H1 (cell line): Measurements from ENCODE around the gene MCOLN3. TPM values are rescaled to one million over a fixed set of nuclear protein-coding genes. Genes with fewer than 3 reads are reported as not detected.
"Not testable (repeated sequence)": the region's sequence is repeated elsewhere in the genome, so short reads cannot be mapped to it uniquely, and the experiment has no call there.

Experiments used
- CTCF ChIA-PET: fragments of 300-600 bp; sonication (Branson Sonifier 250); formaldehyde crosslinking; loops from one replicate; lab custom pipeline; 2021; ENCODE audit not compliant: partially characterized antibody; lab: Charles Lee
- POLR2A ChIA-PET: fragments of 300-600 bp; sonication (Branson Sonifier 250); formaldehyde crosslinking; loops from one replicate; lab custom pipeline; 2021; ENCODE audit warnings: inconsistent platforms; ENCODE audit not compliant: partially characterized antibody; lab: Charles Lee
- DNase-seq, 2 experiments: peaks; one replicate each; pipeline versions ENCODE4 v3.0.0 to v3.0.0-alpha.2; 2010 to 2022; ENCODE audit warnings: low spot score in 2 of 2, low read depth in 1 of 2, mixed read lengths in 1 of 2
- FAIRE-seq: peaks from 2 replicates; lab custom pipeline; 2011; peaks lifted over from hg19 to GRCh38; lab: Jason Lieb, UNC
- H2AFZ ChIP-seq: 2 replicates; pipeline ENCODE4 v1.8.1; 2012; ENCODE audit warnings: low read length, inconsistent platforms
- H2AK5ac ChIP-seq: 2 replicates; pipeline ENCODE4 v1.6.1; 2013; ENCODE audit warnings: low read depth, low read length
- H2BK120ac ChIP-seq: replicated peaks from 2 replicates; pipeline ENCODE3; 2013; ENCODE audit warnings: low read depth, low read length, inconsistent platforms
- H2BK12ac ChIP-seq: 2 replicates; pipeline ENCODE4 v1.6.1; 2013; ENCODE audit warnings: low read depth, low read length
- H2BK15ac ChIP-seq: 2 replicates; pipeline ENCODE4 v1.6.1; 2013; ENCODE audit warnings: low read length
- H2BK20ac ChIP-seq: 2 replicates; pipeline ENCODE4 v1.6.1; 2013; ENCODE audit warnings: low read length
- H2BK5ac ChIP-seq: 2 replicates; pipeline ENCODE4 v1.6.1; 2013; ENCODE audit warnings: low read depth, low read length
- H3K14ac ChIP-seq: 2 replicates; pipeline ENCODE4 v1.6.1; 2013; ENCODE audit warnings: inconsistent platforms; ENCODE audit not compliant: insufficient read length
- H3K18ac ChIP-seq: 2 replicates; pipeline ENCODE4 v1.6.1; 2013; ENCODE audit warnings: low read length; ENCODE audit errors: extremely low read depth
- H3K23ac ChIP-seq: 2 replicates; pipeline ENCODE4 v1.6.1; 2013; ENCODE audit warnings: inconsistent platforms; ENCODE audit not compliant: insufficient read length
- H3K23me2 ChIP-seq: 2 replicates; pipeline ENCODE4 v1.6.1; 2013; ENCODE audit warnings: low read depth, low read length
- H3K27ac ChIP-seq: 2 replicates; pipeline ENCODE4 v1.6.1; 2011; ENCODE audit warnings: low read depth, low read length, inconsistent platforms
- H3K27me3 ChIP-seq, 4 experiments: replicated peaks in 1 of 4; 1 replicate in 1 of 4; 2 replicates in 3 of 4; pipeline versions ENCODE4 v1.6.1 to v1.8.1; 2011 to 2013; ENCODE audit warnings: low read length in 3 of 4, mild to moderate bottlenecking in 3 of 4, inconsistent platforms in 2 of 4, mixed read lengths in 2 of 4, moderate library complexity in 1 of 4; ENCODE audit not compliant: control insufficient read depth in 3 of 4, insufficient read depth in 3 of 4; ENCODE audit errors: extremely low read depth in 1 of 4
- H3K36me3 ChIP-seq, 4 experiments: 2 replicates each; pipeline versions ENCODE4 v1.6.1 to v1.8.1; 2011 to 2013; ENCODE audit warnings: mild to moderate bottlenecking in 4 of 4, low read length in 3 of 4, moderate library complexity in 2 of 4, control low read depth in 1 of 4, inconsistent platforms in 1 of 4; ENCODE audit not compliant: insufficient read depth in 4 of 4, control insufficient read depth in 2 of 4
- H3K4ac ChIP-seq: replicated peaks from 2 replicates; pipeline ENCODE3; 2013; ENCODE audit warnings: low read length, low read depth, mixed read lengths, inconsistent platforms; ENCODE audit not compliant: insufficient read length
- H3K4me1 ChIP-seq, 4 experiments: replicated peaks in 1 of 4; 1 replicate in 1 of 4; 2 replicates in 3 of 4; pipeline versions ENCODE4 v1.6.1 to v1.8.1; 2011 to 2013; ENCODE audit warnings: low read length in 3 of 4, inconsistent platforms in 2 of 4, mixed read lengths in 1 of 4; ENCODE audit not compliant: insufficient read depth in 4 of 4, control insufficient read depth in 3 of 4
- H3K4me2 ChIP-seq, 2 experiments: 2 replicates each; pipeline versions ENCODE4 v1.6.1 to v1.8.1; 2011 to 2013; ENCODE audit warnings: low read depth in 2 of 2, low read length in 2 of 2, control low read depth in 1 of 2, inconsistent platforms in 1 of 2, mild to moderate bottlenecking in 1 of 2; ENCODE audit not compliant: insufficient read depth in 1 of 2
- H3K4me3 ChIP-seq, 4 experiments: fragments of 200-600, 300-600 bp in 1 of 4; sonication (generic), shearing (Covaris generic), sonication (Bioruptor Twin) in 1 of 4; 2 replicates each; pipeline versions ENCODE4 v1.5.1 to v1.8.1; 2011 to 2016; ENCODE audit warnings: low read length in 4 of 4, low read depth in 3 of 4, control low read depth in 2 of 4, inconsistent platforms in 2 of 4, mild to moderate bottlenecking in 2 of 4, mixed read lengths in 1 of 4, moderate library complexity in 1 of 4; ENCODE audit not compliant: insufficient read depth in 2 of 4; ENCODE audit errors: extremely low read depth in 1 of 4
- H3K56ac ChIP-seq: replicated peaks from 2 replicates; pipeline ENCODE3; 2013; ENCODE audit warnings: low read depth, mild to moderate bottlenecking, mixed read lengths, low read length, inconsistent platforms; ENCODE audit not compliant: insufficient read length
- H3K79me1 ChIP-seq: 2 replicates; pipeline ENCODE4 v1.6.1; 2013; ENCODE audit warnings: low read depth, low read length, control low read depth
- H3K79me2 ChIP-seq, 2 experiments: 2 replicates each; pipeline versions ENCODE4 v1.6.1 to v1.8.1; 2012 to 2013; ENCODE audit warnings: low read length in 2 of 2, mild to moderate bottlenecking in 2 of 2, inconsistent platforms in 1 of 2; ENCODE audit not compliant: insufficient read depth in 2 of 2, control insufficient read depth in 1 of 2
- H3K9ac ChIP-seq, 4 experiments: replicated peaks in 1 of 4; 1 replicate in 1 of 4; 2 replicates in 3 of 4; pipeline versions ENCODE4 v1.6.1 to v1.8.1; 2011 to 2013; ENCODE audit warnings: low read depth in 3 of 4, low read length in 3 of 4, control low read depth in 2 of 4, mild to moderate bottlenecking in 2 of 4, moderate library complexity in 2 of 4, inconsistent platforms in 1 of 4; ENCODE audit errors: extremely low read depth in 1 of 4
- H3K9me3 ChIP-seq, 2 experiments: 2 replicates each; pipeline versions ENCODE4 v1.6.1 to v1.8.1; 2012 to 2013; ENCODE audit warnings: mild to moderate bottlenecking in 2 of 2, moderate library complexity in 2 of 2, control low read depth in 1 of 2, inconsistent platforms in 1 of 2, low read depth in 1 of 2, low read length in 1 of 2, mixed read lengths in 1 of 2; ENCODE audit not compliant: insufficient read depth in 2 of 2
- H4K20me1 ChIP-seq, 2 experiments: replicated peaks in 1 of 2; 2 replicates each; pipeline versions ENCODE3 to v1.8.1; 2011 to 2013; ENCODE audit warnings: inconsistent platforms in 2 of 2, low read length in 2 of 2, mild to moderate bottlenecking in 1 of 2; ENCODE audit not compliant: insufficient read depth in 2 of 2, control insufficient read depth in 1 of 2
- H4K5ac ChIP-seq: 2 replicates; pipeline ENCODE4 v1.6.1; 2013; ENCODE audit warnings: low read length, low read depth, mixed read lengths, inconsistent platforms; ENCODE audit not compliant: insufficient read length
- H4K8ac ChIP-seq: 2 replicates; pipeline ENCODE4 v1.8.0; 2013; ENCODE audit warnings: mild to moderate bottlenecking, moderate library complexity, low read length, inconsistent platforms; ENCODE audit not compliant: insufficient read depth; ENCODE audit errors: extremely low read depth
- H4K91ac ChIP-seq: replicated peaks from 2 replicates; pipeline ENCODE3; 2013; ENCODE audit warnings: low read length, mixed read lengths, inconsistent platforms; ENCODE audit not compliant: insufficient read length
- MAFK ChIP-seq: IDR thresholded peaks from 2 replicates; pipeline ENCODE4 v1.6.1; 2012; ENCODE audit warnings: low read depth, mild to moderate bottlenecking, improper control_type of control experiment, low read length
- WGBS, 2 experiments: shearing (Covaris generic) in 1 of 2; methylation state at CpG; one replicate each; pipeline versions ENCODE4 v1.1.6 to v1.1.7; 2013 to 2015; ENCODE audit warnings: low lambda C conversion rate in 2 of 2, mixed read lengths in 2 of 2, inconsistent platforms in 1 of 2, low coverage in 1 of 2, missing lambda C conversion rate in 1 of 2; ENCODE audit not compliant: insufficient replicate concordance in 2 of 2, insufficient coverage in 1 of 2, insufficient read length in 1 of 2; ENCODE audit errors: extremely low coverage in 1 of 2, missing lambda C conversion rate in 1 of 2; 5-methylcytosine and 5-hydroxymethylcytosine counted together
- polyA plus RNA-seq, 7 experiments: library from polyadenylated mRNA; depleted of rRNA in 3 of 7; stranded (reverse) in 5 of 7; unstranded in 2 of 7; fragments of >200 nt in 5 of 7; fragments of 200-250 nt in 2 of 7; gene quantifications; 1 replicate in 5 of 7; 2 replicates in 1 of 7; 4 replicates in 1 of 7; pipeline versions ENCODE4 v1.2.1 to v1.2.3, GENCODE V29; 2011 to 2013; ENCODE audit warnings: missing spikeins in 2 of 7, mixed read lengths in 2 of 7
- total RNA-seq: library from RNA; stranded (reverse); fragmentation: NEBNext Ultra II Directional; extraction: Animal tissue kit (Norgen Biotek cat#: 25700); gene quantifications from 2 replicates; pipeline ENCODE4 v1.2.1, GENCODE V29; 2021

Gene MCOLN3
- total and polyA plus RNA-seq, 2 of the 8 experiments (the other 6 are each of a cell fraction or from before 2014, with no cell fraction given): 3.8 to 4.9 TPM

DNA sequence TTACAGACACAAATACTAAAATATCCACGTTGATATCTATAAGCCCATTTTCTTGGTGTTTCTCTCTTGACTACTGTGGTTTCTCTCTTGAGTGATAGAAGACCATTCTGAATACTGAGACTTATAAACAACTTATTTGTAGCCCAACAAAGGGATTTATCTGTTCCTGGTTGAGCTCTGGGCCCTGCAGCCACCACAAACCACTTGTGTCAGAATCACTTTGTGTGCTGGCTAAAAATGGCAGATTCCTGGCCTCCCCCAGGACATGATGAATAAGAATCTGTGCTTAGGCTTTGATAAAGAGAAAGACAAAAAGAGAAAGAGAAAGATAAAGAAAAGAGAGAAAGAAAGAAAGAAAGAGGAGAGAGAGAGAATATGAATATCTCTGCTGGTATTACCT is 32.5 kb downstream of the MCOLN3 start:
- Histone ChIP-seq H2BK12ac (no peak overlapping the region), H3K27ac (no peak overlapping the region), H2BK20ac (no peak overlapping the region), H4K8ac (no peak overlapping the region), H2BK120ac (no peak overlapping the region), H4K5ac (no peak overlapping the region), H3K79me2 (no peaks in the 10 kb centered on the region), H3K27me3 (no peaks in the 10 kb centered on the region), H2AFZ (no peak overlapping the region), H3K14ac (no peak overlapping the region), H3K18ac (no peak overlapping the region), H2BK5ac (no peak overlapping the region), H4K91ac (no peak overlapping the region), H3K4me2 (no peak overlapping the region), H3K79me1 (no peaks in the 10 kb centered on the region), H4K20me1 (no peaks in the 10 kb centered on the region), H3K4me1 (no peaks in the 10 kb centered on the region), H3K4me3 (no peak overlapping the region), H3K9me3 (no peaks in the 10 kb centered on the region), H3K36me3 (no peaks in the 10 kb centered on the region), H2AK5ac (no peak overlapping the region), H3K9ac (no peak overlapping the region), H3K56ac (no peak overlapping the region), H2BK15ac (no peak overlapping the region), H3K23ac (no peak overlapping the region), H3K23me2 (no peaks in the 10 kb centered on the region), H3K4ac (no peak overlapping the region)
- CTCF ChIA-PET: interaction anchor here (0.9 to 2.0 kb wide), 3 partner anchors 12 to 71 kb away, joined by 3 to 5 read pairs (median 3); no protein-coding TSS in a partner anchor
- no peak for TF ChIP-seq MAFK
- WGBS, 2 experiments: 91% methylated on average over 1 of the region's 1 CpG; no CpG with 5 or more reads in 1 of the 2 experiments
- FAIRE-seq: no peak
- POLR2A ChIA-PET: no interaction called here
- no peak for DNase-seq

DNA sequence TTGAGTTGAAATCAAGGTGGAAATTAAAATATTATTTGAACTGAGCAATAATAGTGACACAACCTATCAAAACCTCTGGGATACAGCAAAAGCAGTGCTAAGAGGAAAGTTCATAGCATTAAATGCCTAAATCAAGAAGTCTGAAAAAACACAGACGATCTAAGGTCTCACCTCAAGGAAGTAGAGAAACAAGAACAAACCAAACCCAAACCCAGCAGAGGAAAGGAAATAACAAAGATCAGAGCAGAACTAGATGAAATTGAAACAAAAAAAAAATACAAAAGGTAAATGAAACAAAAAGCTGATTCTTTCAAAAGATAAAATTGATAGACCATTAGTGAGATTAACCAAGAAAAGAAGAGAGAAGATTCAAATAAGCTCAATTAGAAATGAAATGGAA is 42.7 kb downstream of the MCOLN3 start:
- 84% methylated on average over 1 of the region's 1 CpG; no CpG with 5 or more reads in 1 of the 2 experiments for WGBS, 2 experiments
- H2BK15ac ChIP-seq, POLR2A ChIA-PET, H2BK5ac ChIP-seq, H3K4me2 ChIP-seq, H3K4ac ChIP-seq, H2BK120ac ChIP-seq, H3K79me1 ChIP-seq, H3K9ac ChIP-seq, H3K4me1 ChIP-seq, H3K23ac ChIP-seq, H4K5ac ChIP-seq, H2BK12ac ChIP-seq, H4K8ac ChIP-seq, H3K14ac ChIP-seq, H3K9me3 ChIP-seq, H2AK5ac ChIP-seq, H3K79me2 ChIP-seq, H3K27ac ChIP-seq, DNase-seq, H3K27me3 ChIP-seq, H3K23me2 ChIP-seq, H2BK20ac ChIP-seq, H3K18ac ChIP-seq, H3K56ac ChIP-seq, H3K36me3 ChIP-seq, H4K91ac ChIP-seq, H4K20me1 ChIP-seq, H2AFZ ChIP-seq, H3K4me3 ChIP-seq, FAIRE-seq: not testable (repeated sequence)
- CTCF ChIA-PET: interaction anchor here (0.9 to 1.4 kb wide), 3 partner anchors 13 to 54 kb away, joined by 3 read pairs; no protein-coding TSS in a partner anchor
